NB4 (cell line): ENCODE data around the gene NUFIP2.

Source experiments
- DNase-seq: peaks from one replicate; pipeline ENCODE4 v3.0.0; 2010; ENCODE audit warnings: low read depth
- H3K4me3 ChIP-seq: one replicate; pipeline ENCODE4 v1.5.1; 2011; ENCODE audit warnings: mild to moderate bottlenecking, low read depth, low read length, moderate library complexity
- CTCF ChIP-seq: IDR thresholded peaks from one replicate; pipeline ENCODE4 v1.5.1; 2012; ENCODE audit warnings: low read depth, low read length
- MAX ChIP-seq: IDR thresholded peaks from 2 replicates; pipeline ENCODE4 v1.6.1; 2011; ENCODE audit warnings: low read depth, low read length
- MYC ChIP-seq: IDR thresholded peaks from 2 replicates; pipeline ENCODE4 v1.6.1; 2011; ENCODE audit warnings: low read depth, low read length
- POLR2A ChIP-seq: IDR thresholded peaks from 2 replicates; pipeline ENCODE4 v1.6.1; 2011; ENCODE audit warnings: mild to moderate bottlenecking; ENCODE audit not compliant: insufficient read length; ENCODE audit errors: extremely low read depth

Gene NUFIP2

GRCh38 chr17:29243792-29244191, 50.2 kb downstream of the NUFIP2 start:
- no peak overlapping the region for H3K4me3 ChIP-seq
- TF ChIP-seq CTCF (peak; percentile 51), MAX (no peak), MYC (no peak), POLR2A (no peak)
- DNase-seq: peak; percentile 46

GRCh38 chr17:29242790-29243189, 51.2 kb downstream of the NUFIP2 start:
- DNase-seq: no peak
- H3K4me3 ChIP-seq: no peak overlapping the region
- no peak for TF ChIP-seq MAX
- TF ChIP-seq POLR2A: no peak
- no peak for TF ChIP-seq MYC
- no peak for TF ChIP-seq CTCF

GRCh38 chr17:29242051-29242450, 51.9 kb downstream of the NUFIP2 start:
- DNase-seq: no peak
- TF ChIP-seq POLR2A (no peak), CTCF (no peak), MYC (no peak)

GRCh38 chr17:29240968-29241963, 52.7 kb downstream of the NUFIP2 start:
- TF ChIP-seq POLR2A (no peak), MAX (no peak), MYC (no peak), CTCF (no peak)
- DNase-seq: peak; percentile 94
- no peak overlapping the region for H3K4me3 ChIP-seq

More at GRCh38 chr17:29242051-29242450, 51.9 kb downstream of the NUFIP2 start:
- H3K4me3 ChIP-seq: no peak overlapping the region

GRCh38 chr17:29240477-29240876, 53.5 kb downstream of the NUFIP2 start:
- TF ChIP-seq CTCF: no peak
- TF ChIP-seq POLR2A: no peak
- no peak for TF ChIP-seq MYC
- TF ChIP-seq MAX: no peak
- DNase-seq: no peak
- no peak overlapping the region for H3K4me3 ChIP-seq
